ENCODE results near the gene IL1RAPL1.

IL1RAPL1 gene

DNA sequence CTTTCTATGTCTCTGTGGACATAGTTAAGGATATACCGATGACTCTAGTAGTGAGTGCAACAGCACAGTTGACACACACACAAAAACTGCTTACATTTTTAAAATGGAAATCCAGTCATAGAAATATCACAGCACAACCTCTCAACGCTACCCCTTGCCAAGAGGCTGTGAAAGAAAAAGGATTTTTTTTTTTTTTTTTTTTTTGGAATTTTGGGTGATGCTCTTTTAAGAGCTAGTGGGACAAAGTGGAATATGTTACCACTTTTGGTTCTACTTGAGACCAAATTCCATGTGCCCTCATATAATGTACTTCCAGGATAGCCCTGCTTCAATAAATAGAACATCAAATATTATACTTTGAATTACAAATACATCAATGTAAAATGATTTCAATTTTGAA lies 1247.1 kb downstream of the IL1RAPL1 start:
- H3K9me3 ChIP-seq (ENCODE audit: control insufficient read depth, insufficient read depth, low read length), result no peaks in the 10 kb centered on the region
- no peaks in the 10 kb centered on the region for H3K4me1 ChIP-seq (ENCODE audit: control insufficient read depth, insufficient read depth, low read length)
- no peak overlapping the region for H3K9ac ChIP-seq (ENCODE audit: low read depth, low read length)
- H3K27me3 ChIP-seq (ENCODE audit: control insufficient read depth, insufficient read depth, low read length), result no peaks in the 10 kb centered on the region
- H3K4me3 ChIP-seq (ENCODE audit: low read depth, low read length), result no peak overlapping the region
- no peaks in the 10 kb centered on the region for H3K36me3 ChIP-seq (ENCODE audit: control insufficient read depth, insufficient read depth, low read length)

DNA sequence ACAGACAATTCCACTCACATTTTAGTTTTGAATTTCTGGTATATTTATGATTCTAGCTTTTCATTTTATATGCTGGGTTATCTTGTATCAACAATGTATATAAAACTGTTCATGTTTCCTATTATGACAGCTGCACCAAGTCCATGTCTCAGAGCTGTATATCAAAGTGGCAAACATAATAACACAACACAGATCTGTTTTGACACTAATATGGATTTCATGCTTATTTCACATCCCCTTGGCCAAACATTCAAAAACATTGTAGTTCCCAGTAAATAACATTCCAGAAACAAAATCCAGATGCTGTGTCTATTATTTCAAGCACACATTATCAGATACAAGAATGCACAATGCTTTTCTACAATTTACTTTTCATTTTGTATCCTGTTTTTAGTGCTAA lies 1247.5 kb downstream of the IL1RAPL1 start:
- H3K36me3 ChIP-seq (ENCODE audit: control insufficient read depth, insufficient read depth, low read length), result no peaks in the 10 kb centered on the region
- H3K9ac ChIP-seq (ENCODE audit: low read depth, low read length), result no peak overlapping the region
- H3K27me3 ChIP-seq (ENCODE audit: control insufficient read depth, insufficient read depth, low read length), result no peaks in the 10 kb centered on the region
- no peak overlapping the region for H3K4me3 ChIP-seq (ENCODE audit: low read depth, low read length)
- no peaks in the 10 kb centered on the region for H3K4me1 ChIP-seq (ENCODE audit: control insufficient read depth, insufficient read depth, low read length)
- no peaks in the 10 kb centered on the region for H3K9me3 ChIP-seq (ENCODE audit: control insufficient read depth, insufficient read depth, low read length)

DNA sequence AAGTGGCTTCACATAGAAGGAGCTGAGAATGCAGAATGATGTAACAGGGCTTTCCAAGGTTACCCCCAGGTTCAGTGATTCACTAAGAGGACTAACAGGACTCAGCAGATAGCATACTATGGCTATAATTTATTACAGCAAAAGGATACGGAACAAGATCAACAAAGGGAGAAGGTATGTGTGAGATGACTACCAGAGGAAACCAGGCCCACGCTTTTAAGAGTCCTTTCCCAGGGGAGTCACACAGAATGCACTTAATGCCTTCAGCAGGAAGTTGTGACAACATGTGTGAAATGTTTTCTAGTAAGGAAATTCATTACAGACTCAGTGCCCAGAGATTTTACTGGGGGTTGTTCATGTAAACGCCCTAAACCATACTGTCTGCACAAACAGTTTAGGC lies 1254.5 kb downstream of the IL1RAPL1 start:
- Histone ChIP-seq H3K9me3 (ENCODE audit: control insufficient read depth, insufficient read depth, low read length) (no peaks in the 10 kb centered on the region), H3K4me3 (ENCODE audit: low read depth, low read length) (no peak overlapping the region), H3K4me1 (ENCODE audit: control insufficient read depth, insufficient read depth, low read length) (no peaks in the 10 kb centered on the region), H3K27me3 (ENCODE audit: control insufficient read depth, insufficient read depth, low read length) (no peaks in the 10 kb centered on the region), H3K36me3 (ENCODE audit: control insufficient read depth, insufficient read depth, low read length) (no peaks in the 10 kb centered on the region), H3K9ac (ENCODE audit: low read depth, low read length) (no peak overlapping the region)

DNA sequence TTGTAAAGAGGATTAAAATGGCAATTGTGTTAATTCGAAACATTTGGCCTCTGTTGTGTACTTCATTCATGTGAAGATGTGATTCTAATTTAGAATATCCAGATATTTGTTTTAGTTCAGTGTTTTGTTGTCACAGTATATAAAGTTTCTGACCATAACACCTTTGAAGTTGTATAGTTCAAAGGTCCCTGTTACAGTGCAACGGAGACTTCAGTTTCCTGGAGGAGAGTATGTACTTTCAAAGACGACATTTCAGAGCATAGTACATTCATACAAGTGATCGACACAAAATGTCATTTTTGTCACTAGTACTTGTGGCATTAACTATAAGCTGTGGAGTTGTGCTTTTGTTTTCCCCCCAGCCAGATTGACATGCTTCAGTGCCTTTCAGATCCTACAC lies 1255.3 kb downstream of the IL1RAPL1 start:
- Histone ChIP-seq H3K36me3 (ENCODE audit: control insufficient read depth, insufficient read depth, low read length) (no peaks in the 10 kb centered on the region), H3K9ac (ENCODE audit: low read depth, low read length) (no peak overlapping the region), H3K4me3 (ENCODE audit: low read depth, low read length) (no peak overlapping the region), H3K9me3 (ENCODE audit: control insufficient read depth, insufficient read depth, low read length) (no peaks in the 10 kb centered on the region), H3K27me3 (ENCODE audit: control insufficient read depth, insufficient read depth, low read length) (no peaks in the 10 kb centered on the region), H3K4me1 (ENCODE audit: control insufficient read depth, insufficient read depth, low read length) (no peaks in the 10 kb centered on the region)

GRCh38 chrX:29851857-29852605 lies 1264.8 kb downstream of the IL1RAPL1 start:
- Histone ChIP-seq H3K9me3 (ENCODE audit: control insufficient read depth, insufficient read depth, low read length) (no peaks in the 10 kb centered on the region), H3K4me3 (ENCODE audit: low read depth, low read length) (no peak overlapping the region), H3K4me1 (ENCODE audit: control insufficient read depth, insufficient read depth, low read length) (no peaks in the 10 kb centered on the region), H3K9ac (ENCODE audit: low read depth, low read length) (no peak overlapping the region), H3K36me3 (ENCODE audit: control insufficient read depth, insufficient read depth, low read length) (no peaks in the 10 kb centered on the region), H3K27me3 (ENCODE audit: control insufficient read depth, insufficient read depth, low read length) (no peaks in the 10 kb centered on the region)

GRCh38 chrX:29852767-29853166 lies 1265.5 kb downstream of the IL1RAPL1 start:
- no peaks in the 10 kb centered on the region for H3K27me3 ChIP-seq (ENCODE audit: control insufficient read depth, insufficient read depth, low read length)
- no peaks in the 10 kb centered on the region for H3K9me3 ChIP-seq (ENCODE audit: control insufficient read depth, insufficient read depth, low read length)

DNA sequence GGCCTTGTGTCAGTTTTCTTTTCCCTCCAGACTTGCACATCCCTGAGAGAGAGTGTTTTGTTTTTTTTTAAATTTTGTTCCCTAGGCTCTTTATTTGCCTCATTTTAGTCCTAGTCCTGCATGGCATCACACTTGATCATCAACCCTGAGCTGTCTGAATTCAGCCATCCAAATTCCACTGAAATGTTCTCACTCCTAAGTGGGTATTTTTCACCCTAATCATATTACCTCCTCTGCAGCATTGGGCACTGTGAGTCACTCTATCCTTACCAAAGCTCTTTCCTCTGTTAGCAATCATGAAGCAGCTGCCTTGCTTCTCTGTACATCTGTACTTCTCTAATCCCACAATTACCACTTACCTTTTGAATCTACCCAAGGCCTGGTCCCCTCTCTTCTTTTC lies 1271.5 kb downstream of the IL1RAPL1 start:
- H3K4me1 ChIP-seq (ENCODE audit: control insufficient read depth, insufficient read depth, low read length), result no peaks in the 10 kb centered on the region
- H3K4me3 ChIP-seq (ENCODE audit: low read depth, low read length), result no peak overlapping the region
- no peaks in the 10 kb centered on the region for H3K36me3 ChIP-seq (ENCODE audit: control insufficient read depth, insufficient read depth, low read length)
- H3K27me3 ChIP-seq (ENCODE audit: control insufficient read depth, insufficient read depth, low read length), result no peaks in the 10 kb centered on the region
- H3K9me3 ChIP-seq (ENCODE audit: control insufficient read depth, insufficient read depth, low read length), result no peaks in the 10 kb centered on the region
- H3K9ac ChIP-seq (ENCODE audit: low read depth, low read length), result no peak overlapping the region

More at GRCh38 chrX:29852767-29853166, 1265.5 kb downstream of the IL1RAPL1 start:
- Histone ChIP-seq H3K4me3 (ENCODE audit: low read depth, low read length) (no peak overlapping the region), H3K4me1 (ENCODE audit: control insufficient read depth, insufficient read depth, low read length) (no peaks in the 10 kb centered on the region), H3K9ac (ENCODE audit: low read depth, low read length) (no peak overlapping the region), H3K36me3 (ENCODE audit: control insufficient read depth, insufficient read depth, low read length) (no peaks in the 10 kb centered on the region)

- no peaks in the 10 kb centered on the region for H3K27me3 ChIP-seq (ENCODE audit: control insufficient read depth, insufficient read depth, low read length)
- H3K4me3 ChIP-seq (ENCODE audit: low read depth, low read length), result no peak overlapping the region
- no peak overlapping the region for H3K9ac ChIP-seq (ENCODE audit: low read depth, low read length)
- no peaks in the 10 kb centered on the region for H3K36me3 ChIP-seq (ENCODE audit: control insufficient read depth, insufficient read depth, low read length)
- no peaks in the 10 kb centered on the region for H3K4me1 ChIP-seq (ENCODE audit: control insufficient read depth, insufficient read depth, low read length)
- no peaks in the 10 kb centered on the region for H3K9me3 ChIP-seq (ENCODE audit: control insufficient read depth, insufficient read depth, low read length)
Observed at GRCh38 chrX:29862126-29862677, 1275.0 kb downstream of the IL1RAPL1 start.

- Histone ChIP-seq H3K36me3 (ENCODE audit: control insufficient read depth, insufficient read depth, low read length) (no peaks in the 10 kb centered on the region), H3K27me3 (ENCODE audit: control insufficient read depth, insufficient read depth, low read length) (no peaks in the 10 kb centered on the region), H3K9me3 (ENCODE audit: control insufficient read depth, insufficient read depth, low read length) (no peaks in the 10 kb centered on the region), H3K9ac (ENCODE audit: low read depth, low read length) (no peak overlapping the region), H3K4me3 (ENCODE audit: low read depth, low read length) (no peak overlapping the region), H3K4me1 (ENCODE audit: control insufficient read depth, insufficient read depth, low read length) (no peaks in the 10 kb centered on the region)
Observed at GRCh38 chrX:29867971-29868370, 1280.7 kb downstream of the IL1RAPL1 start.

GRCh38 chrX:29869837-29870236 lies 1282.6 kb downstream of the IL1RAPL1 start:
- Histone ChIP-seq H3K9me3 (ENCODE audit: control insufficient read depth, insufficient read depth, low read length) (no peaks in the 10 kb centered on the region), H3K36me3 (ENCODE audit: control insufficient read depth, insufficient read depth, low read length) (no peaks in the 10 kb centered on the region), H3K27me3 (ENCODE audit: control insufficient read depth, insufficient read depth, low read length) (no peaks in the 10 kb centered on the region), H3K9ac (ENCODE audit: low read depth, low read length) (no peak overlapping the region), H3K4me3 (ENCODE audit: low read depth, low read length) (no peak overlapping the region), H3K4me1 (ENCODE audit: control insufficient read depth, insufficient read depth, low read length) (no peaks in the 10 kb centered on the region)

DNA sequence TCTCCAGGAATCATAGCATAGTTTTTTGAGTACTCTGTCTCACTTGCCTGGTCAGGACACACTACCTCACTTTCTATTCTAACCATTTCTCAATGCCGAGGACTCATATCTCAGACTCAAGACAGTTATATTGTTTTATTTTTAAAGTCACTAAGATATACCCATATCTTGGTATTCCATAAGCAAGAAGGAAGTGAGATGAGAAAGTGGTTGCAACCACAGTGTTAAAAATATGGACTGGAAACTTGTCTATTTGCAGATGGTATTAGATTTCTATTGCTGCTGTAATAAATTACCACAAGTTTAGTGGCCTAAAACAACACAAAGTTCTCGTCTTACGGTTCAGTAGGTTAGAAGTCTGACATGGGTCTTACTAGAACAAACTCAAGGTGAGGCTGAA lies 1283.4 kb downstream of the IL1RAPL1 start:
- Histone ChIP-seq H3K4me1 (ENCODE audit: control insufficient read depth, insufficient read depth, low read length) (no peaks in the 10 kb centered on the region), H3K4me3 (ENCODE audit: low read depth, low read length) (no peak overlapping the region), H3K27me3 (ENCODE audit: control insufficient read depth, insufficient read depth, low read length) (no peaks in the 10 kb centered on the region), H3K36me3 (ENCODE audit: control insufficient read depth, insufficient read depth, low read length) (no peaks in the 10 kb centered on the region), H3K9me3 (ENCODE audit: control insufficient read depth, insufficient read depth, low read length) (no peaks in the 10 kb centered on the region), H3K9ac (ENCODE audit: low read depth, low read length) (no peak overlapping the region)

DNA sequence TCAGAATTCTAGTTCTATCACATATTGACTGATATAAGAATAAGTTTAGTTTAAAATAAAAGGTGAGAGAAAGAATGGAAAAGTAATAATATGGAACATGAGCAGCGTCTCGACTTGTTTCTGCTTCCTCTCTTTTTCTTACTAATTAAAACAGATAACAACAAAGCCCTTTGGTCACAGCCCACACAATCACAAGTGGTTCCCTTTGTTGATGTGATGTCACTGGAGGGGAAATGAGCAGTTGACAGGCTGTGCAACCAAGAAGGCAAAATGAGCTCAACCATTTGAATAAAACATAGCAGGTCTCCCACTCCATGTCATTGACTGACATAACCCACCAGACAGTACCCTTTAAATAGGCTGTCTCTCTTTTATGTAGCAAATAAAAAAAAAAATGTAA lies 1285.6 kb downstream of the IL1RAPL1 start:
- H3K36me3 ChIP-seq (ENCODE audit: control insufficient read depth, insufficient read depth, low read length), result no peaks in the 10 kb centered on the region
- no peak overlapping the region for H3K9ac ChIP-seq (ENCODE audit: low read depth, low read length)
- no peaks in the 10 kb centered on the region for H3K27me3 ChIP-seq (ENCODE audit: control insufficient read depth, insufficient read depth, low read length)
- H3K4me1 ChIP-seq (ENCODE audit: control insufficient read depth, insufficient read depth, low read length), result no peaks in the 10 kb centered on the region
- no peaks in the 10 kb centered on the region for H3K9me3 ChIP-seq (ENCODE audit: control insufficient read depth, insufficient read depth, low read length)
- H3K4me3 ChIP-seq (ENCODE audit: low read depth, low read length), result no peak overlapping the region
